Right lobe of liver (tissue), 6 donors: ENCODE measurements around the gene CARD8. TPM values are rescaled to one million over a fixed set of nuclear protein-coding genes. Genes with fewer than 3 reads are reported as not detected.

Experiments used
- ATAC-seq, 4 donors: fragments of 200-7000 bp; cut with Tn5 transposase; one replicate each; pipeline ENCODE4 v1.9.1; 2020; ENCODE audit warnings: mild to moderate bottlenecking in 4 of 4, moderate library complexity in 4 of 4
- DNase-seq, 3 donors: peaks; one replicate each; pipeline ENCODE4 v3.0.0-alpha.2; 2020
- H3K27ac ChIP-seq, 3 donors: fragments of 200-600 bp; one replicate each; pipeline ENCODE4 v1.8.0; 2022
- H3K27me3 ChIP-seq, 2 donors: fragments of 200-600 bp; one replicate each; pipeline ENCODE4 v1.8.0; 2022
- H3K36me3 ChIP-seq, 4 donors: fragments of 200-600 bp; sonication (generic) in 1 of 4; one replicate each; pipeline versions ENCODE4 v1.5.1 to v1.8.0; 2017 to 2022; ENCODE audit warnings: control low read depth in 1 of 4
- H3K4me1 ChIP-seq, 4 donors: fragments of 200-600 bp; sonication (generic) in 1 of 4; one replicate each; pipeline versions ENCODE4 v1.5.1 to v1.8.0; 2017 to 2022; ENCODE audit warnings: control low read depth in 1 of 4
- H3K4me3 ChIP-seq, 3 donors: fragments of 200-600 bp; one replicate each; pipeline ENCODE4 v1.8.0; 2022
- H3K9me3 ChIP-seq, 4 donors: fragments of 200-600 bp; sonication (generic) in 1 of 4; one replicate each; pipeline versions ENCODE4 v1.5.1 to v1.8.0; 2017 to 2022; ENCODE audit warnings: control low read depth in 1 of 4
- POLR2A ChIP-seq: fragments of 450-650 bp; IDR thresholded peaks from one replicate; pipeline ENCODE4 v1.6.1; 2017; ENCODE audit warnings: antibody characterized with exemption, mild to moderate bottlenecking
- WGBS: methylation state at CpG from one replicate; pipeline ENCODE4 v1.1.6; 2018; ENCODE audit warnings: low coverage, low lambda C conversion rate; ENCODE audit not compliant: insufficient coverage; ENCODE audit errors: missing lambda C conversion rate; 5-methylcytosine and 5-hydroxymethylcytosine counted together
- intact Hi-C, 2 donors: fragments of 100-400 bp; cut with DNase I; formaldehyde crosslinking; loops; one replicate each; pipeline versions ENCODE4 v1.11.2 to v1.14.1; 2022
- total RNA-seq, 6 experiments: library from RNA; depleted of rRNA in 2 of 6; stranded (reverse); fragments of >200 nt in 2 of 6; fragmentation: NEBNext Ultra II Directional in 3 of 6; extraction: Animal tissue kit (Norgen Biotek cat#: 25700) in 3 of 6; gene quantifications; one replicate each; pipeline versions ENCODE4 v1.1.0 to v1.2.4, GENCODE V29; 2016 to 2023
- TF ChIP-seq, protein P1 (sequence below), 4 donors: fragments of 200-600 bp in 3 of 4; fragments of 450-650 bp in 1 of 4; IDR thresholded peaks; one replicate each; pipeline versions ENCODE4 v1.5.1 to v1.8.0; 2016 to 2022; ENCODE audit warnings: antibody characterized with exemption in 4 of 4, mild to moderate bottlenecking in 2 of 4
- donor health status: DM: no; HTN: yes; CAD: no.
- donor health status: DM: no; HTN: no; CAD: no.
- donor health status: DM: no; HTN: no; CAD: no.
- donor health status: DM: no; HTN: yes; CAD: no.
- donor health status: DM: no; HTN: yes; CAD: no.

Gene CARD8
- total RNA-seq, 6 experiments from 2014 or later = 15.4 to 24.5 (median 19.8) TPM

DNA sequence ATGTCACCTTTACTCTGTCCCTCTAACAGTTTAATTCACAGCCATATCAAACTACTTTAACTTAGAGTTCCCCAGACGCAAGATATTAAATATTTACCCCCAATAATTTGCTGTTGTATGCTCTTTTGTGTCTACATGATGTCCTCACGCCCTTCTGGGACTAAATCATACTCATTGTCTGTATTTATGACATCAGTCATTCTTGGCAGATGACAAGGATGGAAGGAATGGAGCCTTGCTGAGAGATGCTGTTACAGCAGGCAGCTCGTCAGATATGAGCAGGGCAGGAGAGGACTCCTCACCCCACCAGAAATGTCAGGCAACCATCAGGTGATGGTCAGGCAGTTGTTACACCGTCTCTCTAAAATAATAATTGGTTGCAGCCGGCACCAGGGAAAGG lies 41.8 kb downstream of the CARD8 start:
- ATAC-seq = no peak

DNA sequence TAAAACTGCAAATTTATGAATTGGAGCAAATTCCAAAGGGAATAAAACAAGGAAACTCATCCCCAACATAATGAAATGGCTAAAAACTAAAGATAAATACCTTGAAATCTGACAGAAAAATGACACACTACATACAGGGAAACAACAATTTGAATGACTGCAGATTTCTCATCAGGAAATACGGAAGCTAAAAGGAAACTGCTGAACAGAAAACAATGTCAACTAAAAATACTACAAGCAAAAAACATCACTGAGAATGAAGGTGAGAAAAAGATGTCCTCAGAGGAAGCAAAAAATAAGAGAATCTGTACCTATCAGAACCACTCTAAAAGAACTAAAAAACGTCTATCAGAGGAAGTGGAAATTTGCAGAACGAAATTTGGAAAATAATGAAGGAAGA lies 45.7 kb downstream of the CARD8 start:
- no peaks in the 10 kb centered on the region for H3K27me3 ChIP-seq
- TF ChIP-seq, protein P1, sequence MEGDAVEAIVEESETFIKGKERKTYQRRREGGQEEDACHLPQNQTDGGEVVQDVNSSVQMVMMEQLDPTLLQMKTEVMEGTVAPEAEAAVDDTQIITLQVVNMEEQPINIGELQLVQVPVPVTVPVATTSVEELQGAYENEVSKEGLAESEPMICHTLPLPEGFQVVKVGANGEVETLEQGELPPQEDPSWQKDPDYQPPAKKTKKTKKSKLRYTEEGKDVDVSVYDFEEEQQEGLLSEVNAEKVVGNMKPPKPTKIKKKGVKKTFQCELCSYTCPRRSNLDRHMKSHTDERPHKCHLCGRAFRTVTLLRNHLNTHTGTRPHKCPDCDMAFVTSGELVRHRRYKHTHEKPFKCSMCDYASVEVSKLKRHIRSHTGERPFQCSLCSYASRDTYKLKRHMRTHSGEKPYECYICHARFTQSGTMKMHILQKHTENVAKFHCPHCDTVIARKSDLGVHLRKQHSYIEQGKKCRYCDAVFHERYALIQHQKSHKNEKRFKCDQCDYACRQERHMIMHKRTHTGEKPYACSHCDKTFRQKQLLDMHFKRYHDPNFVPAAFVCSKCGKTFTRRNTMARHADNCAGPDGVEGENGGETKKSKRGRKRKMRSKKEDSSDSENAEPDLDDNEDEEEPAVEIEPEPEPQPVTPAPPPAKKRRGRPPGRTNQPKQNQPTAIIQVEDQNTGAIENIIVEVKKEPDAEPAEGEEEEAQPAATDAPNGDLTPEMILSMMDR (IDR thresholded peaks at IDR 0.05) = no peak
- no peak for TF ChIP-seq POLR2A
- H3K36me3 ChIP-seq = peaks cover 0 to 17% (median 2%) of the 10 kb centered on the region in 4 donors
- no peak overlapping the region for H3K4me3 ChIP-seq
- no peaks in the 10 kb centered on the region for H3K4me1 ChIP-seq
- H3K27ac ChIP-seq = no peak overlapping the region
- intact Hi-C loops = no loop called here
- WGBS = 74% methylated on average over 3 of the region's 3 CpGs
- no peaks in the 10 kb centered on the region for H3K9me3 ChIP-seq
- DNase-seq = no peak
- ATAC-seq = peak in 1 of 4 donors; percentile 38

More for the DNA sequence above, 41.8 kb downstream of the CARD8 start:
- intact Hi-C loops = no loop called here
- TF ChIP-seq, protein P1 (IDR thresholded peaks at IDR 0.05) = no peak
- TF ChIP-seq POLR2A = no peak
- WGBS = 98% methylated on average over 5 of the region's 5 CpGs
- DNase-seq = no peak
- Histone ChIP-seq H3K4me3 (no peak overlapping the region), H3K27me3 (no peaks in the 10 kb centered on the region), H3K4me1 (no peaks in the 10 kb centered on the region), H3K9me3 (no peaks in the 10 kb centered on the region), H3K27ac (no peak overlapping the region), H3K36me3 (peaks cover 0 to 27% (median 2%) of the 10 kb centered on the region in 4 donors)

GRCh38 chr19:48206397-48207093 lies 49.2 kb downstream of the CARD8 start:
- no peak overlapping the region for H3K27ac ChIP-seq
- 70% methylated on average over 8 of the region's 9 CpGs for WGBS
- H3K27me3 ChIP-seq = no peaks in the 10 kb centered on the region
- no peaks in the 10 kb centered on the region for H3K9me3 ChIP-seq
- ATAC-seq (no peak), DNase-seq (no peak)
- H3K4me3 ChIP-seq = no peak overlapping the region
- intact Hi-C loops = no loop called here
- H3K4me1 ChIP-seq = peaks cover 0 to 6% (median 0%) of the 10 kb centered on the region in 4 donors
- TF ChIP-seq POLR2A = no peak
- peaks cover 0 to 7% (median 0%) of the 10 kb centered on the region in 4 donors for H3K36me3 ChIP-seq

- Histone ChIP-seq H3K36me3 (no peaks in the 10 kb centered on the region), H3K4me3 (peak overlapping the region; percentile 57 to 81 (median 68)), H3K27me3 (no peaks in the 10 kb centered on the region), H3K9me3 (no peaks in the 10 kb centered on the region), H3K27ac (peak overlapping the region in 2 of 3 donors; percentile 19 to 50), H3K4me1 (peaks cover 0 to 6% (median 0%) of the 10 kb centered on the region in 4 donors)
- peak; percentile 99 to 100 (median 100) for ATAC-seq
- TF ChIP-seq, protein P1 (IDR thresholded peaks at IDR 0.05) = no peak
- peak; percentile 70 for TF ChIP-seq POLR2A
- intact Hi-C loops = no loop called here
- peak; percentile 93 to 96 (median 96) for DNase-seq
- WGBS = 2% methylated on average over 20 of the region's 34 CpGs
Observed at GRCh38 chr19:48203794-48204628, 51.7 kb downstream of the CARD8 start.
